ENCODE results near the gene MXD3. TPM values are rescaled to one million over a fixed set of nuclear protein-coding genes. Genes with fewer than 3 reads are reported as not detected.

MXD3 gene
- total and polyA plus RNA-seq, 2 experiments from 2014 or later, result 9.9 to 11.6 TPM

DNA sequence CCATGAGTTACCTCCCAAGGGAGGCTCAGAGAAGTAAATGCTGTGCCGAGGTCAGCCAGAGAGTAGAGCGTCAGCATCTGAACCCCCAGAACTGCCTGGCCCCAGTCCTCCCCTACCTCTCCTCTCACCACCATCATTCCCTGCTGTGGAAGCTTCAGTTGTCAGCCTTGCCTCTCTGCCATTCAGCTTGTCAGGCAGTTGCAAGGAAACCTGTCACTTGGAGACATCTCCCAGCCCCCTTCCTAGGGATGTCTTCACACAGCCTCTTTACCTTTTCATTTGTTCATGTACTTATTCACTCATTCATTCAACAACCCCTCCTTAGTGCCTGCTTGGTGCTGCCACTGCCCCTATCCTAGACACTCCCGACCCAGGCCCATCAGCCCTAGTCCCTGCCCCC lies 48.2 kb upstream of the MXD3 start:
- Histone ChIP-seq H3K9me2 (ENCODE audit: insufficient read depth) (peaks cover 4% of the 10 kb centered on the region; the same call in 1 of the 2 replicates), H3K4me3 (no peak overlapping the region), H3K36me3 (ENCODE audit: insufficient read depth) (no peaks in the 10 kb centered on the region), H3K27me3 (ENCODE audit: insufficient read depth) (peaks cover 5% of the 10 kb centered on the region), H3K79me2 (replicated peaks; ENCODE audit: insufficient read depth) (no peaks in the 10 kb centered on the region), H3K27ac (ENCODE audit: low read depth) (no peak overlapping the region), H4K20me1 (replicated peaks; ENCODE audit: insufficient read depth) (no peaks in the 10 kb centered on the region), H2AFZ (no peak overlapping the region), H3K4me1 (ENCODE audit: insufficient read depth) (peaks cover 22% of the 10 kb centered on the region), H3F3A (replicated peaks; ENCODE audit: low read depth) (peaks cover 11% of the 10 kb centered on the region; the same call in 1 of the 2 replicates), H3K4me2 (no peak overlapping the region)
- TF ChIP-seq, protein P1, sequence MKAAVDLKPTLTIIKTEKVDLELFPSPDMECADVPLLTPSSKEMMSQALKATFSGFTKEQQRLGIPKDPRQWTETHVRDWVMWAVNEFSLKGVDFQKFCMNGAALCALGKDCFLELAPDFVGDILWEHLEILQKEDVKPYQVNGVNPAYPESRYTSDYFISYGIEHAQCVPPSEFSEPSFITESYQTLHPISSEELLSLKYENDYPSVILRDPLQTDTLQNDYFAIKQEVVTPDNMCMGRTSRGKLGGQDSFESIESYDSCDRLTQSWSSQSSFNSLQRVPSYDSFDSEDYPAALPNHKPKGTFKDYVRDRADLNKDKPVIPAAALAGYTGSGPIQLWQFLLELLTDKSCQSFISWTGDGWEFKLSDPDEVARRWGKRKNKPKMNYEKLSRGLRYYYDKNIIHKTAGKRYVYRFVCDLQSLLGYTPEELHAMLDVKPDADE (IDR thresholded peaks at IDR 0.05), result no peak
- TF ChIP-seq, protein P2, sequence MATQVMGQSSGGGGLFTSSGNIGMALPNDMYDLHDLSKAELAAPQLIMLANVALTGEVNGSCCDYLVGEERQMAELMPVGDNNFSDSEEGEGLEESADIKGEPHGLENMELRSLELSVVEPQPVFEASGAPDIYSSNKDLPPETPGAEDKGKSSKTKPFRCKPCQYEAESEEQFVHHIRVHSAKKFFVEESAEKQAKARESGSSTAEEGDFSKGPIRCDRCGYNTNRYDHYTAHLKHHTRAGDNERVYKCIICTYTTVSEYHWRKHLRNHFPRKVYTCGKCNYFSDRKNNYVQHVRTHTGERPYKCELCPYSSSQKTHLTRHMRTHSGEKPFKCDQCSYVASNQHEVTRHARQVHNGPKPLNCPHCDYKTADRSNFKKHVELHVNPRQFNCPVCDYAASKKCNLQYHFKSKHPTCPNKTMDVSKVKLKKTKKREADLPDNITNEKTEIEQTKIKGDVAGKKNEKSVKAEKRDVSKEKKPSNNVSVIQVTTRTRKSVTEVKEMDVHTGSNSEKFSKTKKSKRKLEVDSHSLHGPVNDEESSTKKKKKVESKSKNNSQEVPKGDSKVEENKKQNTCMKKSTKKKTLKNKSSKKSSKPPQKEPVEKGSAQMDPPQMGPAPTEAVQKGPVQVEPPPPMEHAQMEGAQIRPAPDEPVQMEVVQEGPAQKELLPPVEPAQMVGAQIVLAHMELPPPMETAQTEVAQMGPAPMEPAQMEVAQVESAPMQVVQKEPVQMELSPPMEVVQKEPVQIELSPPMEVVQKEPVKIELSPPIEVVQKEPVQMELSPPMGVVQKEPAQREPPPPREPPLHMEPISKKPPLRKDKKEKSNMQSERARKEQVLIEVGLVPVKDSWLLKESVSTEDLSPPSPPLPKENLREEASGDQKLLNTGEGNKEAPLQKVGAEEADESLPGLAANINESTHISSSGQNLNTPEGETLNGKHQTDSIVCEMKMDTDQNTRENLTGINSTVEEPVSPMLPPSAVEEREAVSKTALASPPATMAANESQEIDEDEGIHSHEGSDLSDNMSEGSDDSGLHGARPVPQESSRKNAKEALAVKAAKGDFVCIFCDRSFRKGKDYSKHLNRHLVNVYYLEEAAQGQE (IDR thresholded peaks at IDR 0.05; ENCODE audit: unreplicated experiment), result no peak
- TF ChIP-seq, protein P3, sequence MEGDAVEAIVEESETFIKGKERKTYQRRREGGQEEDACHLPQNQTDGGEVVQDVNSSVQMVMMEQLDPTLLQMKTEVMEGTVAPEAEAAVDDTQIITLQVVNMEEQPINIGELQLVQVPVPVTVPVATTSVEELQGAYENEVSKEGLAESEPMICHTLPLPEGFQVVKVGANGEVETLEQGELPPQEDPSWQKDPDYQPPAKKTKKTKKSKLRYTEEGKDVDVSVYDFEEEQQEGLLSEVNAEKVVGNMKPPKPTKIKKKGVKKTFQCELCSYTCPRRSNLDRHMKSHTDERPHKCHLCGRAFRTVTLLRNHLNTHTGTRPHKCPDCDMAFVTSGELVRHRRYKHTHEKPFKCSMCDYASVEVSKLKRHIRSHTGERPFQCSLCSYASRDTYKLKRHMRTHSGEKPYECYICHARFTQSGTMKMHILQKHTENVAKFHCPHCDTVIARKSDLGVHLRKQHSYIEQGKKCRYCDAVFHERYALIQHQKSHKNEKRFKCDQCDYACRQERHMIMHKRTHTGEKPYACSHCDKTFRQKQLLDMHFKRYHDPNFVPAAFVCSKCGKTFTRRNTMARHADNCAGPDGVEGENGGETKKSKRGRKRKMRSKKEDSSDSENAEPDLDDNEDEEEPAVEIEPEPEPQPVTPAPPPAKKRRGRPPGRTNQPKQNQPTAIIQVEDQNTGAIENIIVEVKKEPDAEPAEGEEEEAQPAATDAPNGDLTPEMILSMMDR (conservative IDR thresholded peaks at IDR 0.05; ENCODE audit: low read depth in 2 of 2), result no peak
- TF ChIP-seq STAT1 (IDR thresholded peaks at IDR 0.05; ENCODE audit: unreplicated experiment) (no peak), POLR2AphosphoS5 (IDR thresholded peaks at IDR 0.05; ENCODE audit: low read depth) (no peak)
- H3K27me3 Mint-ChIP-seq (ENCODE audit: insufficient read depth, low read depth, poor library complexity), result peaks cover 19% of the 10 kb centered on the region
- H3K4me1 Mint-ChIP-seq, result peaks cover 23% of the 10 kb centered on the region
- DNase-seq (ENCODE audit: low spot score) (no peak), ATAC-seq (no peak)
- H3K36me3 Mint-ChIP-seq (ENCODE audit: low read depth), result no peaks in the 10 kb centered on the region
- H3K4me3 Mint-ChIP-seq, result no peak overlapping the region; the same call in 2 of the 3 replicates
- H3K9me3 Mint-ChIP-seq, result no peaks in the 10 kb centered on the region; the same call in 2 of the 3 replicates
- H3K27ac Mint-ChIP-seq, result no peak overlapping the region

DNA sequence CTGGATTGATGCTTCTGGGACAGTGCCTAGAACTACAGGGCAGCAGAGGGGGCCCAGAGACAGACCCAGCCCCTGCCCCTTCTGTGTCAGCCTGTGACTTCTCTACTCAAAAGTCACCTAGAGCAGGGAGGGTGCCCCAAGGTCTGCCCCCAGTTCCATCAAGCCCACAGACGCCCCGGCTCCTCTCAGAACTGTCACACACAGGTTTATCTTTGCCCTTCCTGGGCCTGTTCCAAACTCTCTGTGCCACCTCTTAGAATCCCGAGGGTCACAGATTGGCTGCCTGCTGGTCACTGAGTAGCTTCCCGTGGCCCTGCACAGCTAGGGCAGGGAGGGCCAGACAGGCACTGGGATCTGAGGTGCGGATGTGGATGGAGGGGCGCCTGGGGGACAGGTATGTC lies 47.8 kb upstream of the MXD3 start:
- H3K4me3 ChIP-seq, result no peak overlapping the region
- no peaks in the 10 kb centered on the region for H3K36me3 Mint-ChIP-seq (ENCODE audit: low read depth)
- peaks cover 11% of the 10 kb centered on the region; the same call in 1 of the 2 replicates for H3F3A ChIP-seq (replicated peaks; ENCODE audit: low read depth)
- peaks cover 21% of the 10 kb centered on the region for H3K4me1 ChIP-seq (ENCODE audit: insufficient read depth)
- H3K4me1 Mint-ChIP-seq, result peaks cover 22% of the 10 kb centered on the region
- H3K27me3 Mint-ChIP-seq (ENCODE audit: insufficient read depth, low read depth, poor library complexity), result peaks cover 22% of the 10 kb centered on the region
- peaks cover 5% of the 10 kb centered on the region for H3K27me3 ChIP-seq (ENCODE audit: insufficient read depth)
- no peaks in the 10 kb centered on the region for H3K36me3 ChIP-seq (ENCODE audit: insufficient read depth)
- peaks cover 4% of the 10 kb centered on the region; the same call in 1 of the 2 replicates for H3K9me2 ChIP-seq (ENCODE audit: insufficient read depth)
- DNase-seq (ENCODE audit: low spot score), result no peak
- H4K20me1 ChIP-seq (replicated peaks; ENCODE audit: insufficient read depth), result no peaks in the 10 kb centered on the region
- no peak for ATAC-seq
- no peaks in the 10 kb centered on the region for H3K79me2 ChIP-seq (replicated peaks; ENCODE audit: insufficient read depth)
- H3K9me3 Mint-ChIP-seq, result no peaks in the 10 kb centered on the region; the same call in 2 of the 3 replicates
- no peak overlapping the region for H3K27ac ChIP-seq (ENCODE audit: low read depth)
- H3K4me3 Mint-ChIP-seq, result no peak overlapping the region; the same call in 2 of the 3 replicates
- no peak overlapping the region for H3K4me2 ChIP-seq
- H3K27ac Mint-ChIP-seq, result no peak overlapping the region
- H2AFZ ChIP-seq, result no peak overlapping the region
- TF ChIP-seq STAT1 (IDR thresholded peaks at IDR 0.05; ENCODE audit: unreplicated experiment) (no peak), POLR2AphosphoS5 (IDR thresholded peaks at IDR 0.05; ENCODE audit: low read depth) (no peak), CREB1 (CRISPR knock-in tag; IDR thresholded peaks at IDR 0.05; ENCODE audit: low read depth) (no peak)
- TF ChIP-seq, protein P1 (IDR thresholded peaks at IDR 0.05), result no peak

Measured in GM23338 (cell line).